NCI-H2107 (cell line): ENCODE data around the gene SRSF12.
"Not testable (repeated sequence)": the region's sequence is repeated elsewhere in the genome, so short reads cannot be mapped to it uniquely, and the experiment has no call there.

Experiments
- DNase-seq: peaks from one replicate; lab custom pipeline; 2025; lab: John Stamatoyannopoulos, UW

Gene SRSF12

DNA sequence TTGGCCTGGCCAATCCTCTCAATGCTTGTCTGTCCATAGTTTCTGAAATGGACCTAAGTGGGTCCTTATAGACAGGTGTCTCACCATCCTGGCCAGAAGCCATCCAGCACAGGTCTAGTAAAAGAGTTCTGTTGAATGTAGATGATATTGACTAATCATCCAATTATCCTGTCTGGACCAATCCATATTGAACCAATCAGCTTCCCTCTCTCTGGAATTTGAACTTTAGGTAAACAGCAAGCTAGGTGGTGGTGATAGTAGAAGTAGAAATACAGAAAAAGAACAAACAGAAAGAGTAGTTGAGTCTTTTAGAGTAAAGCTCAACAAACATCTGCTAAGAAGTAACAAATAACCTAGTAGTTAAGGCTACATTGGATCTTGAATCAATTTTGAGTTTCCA, 46.8 kb downstream of the SRSF12 start:
- no peak for DNase-seq

DNA sequence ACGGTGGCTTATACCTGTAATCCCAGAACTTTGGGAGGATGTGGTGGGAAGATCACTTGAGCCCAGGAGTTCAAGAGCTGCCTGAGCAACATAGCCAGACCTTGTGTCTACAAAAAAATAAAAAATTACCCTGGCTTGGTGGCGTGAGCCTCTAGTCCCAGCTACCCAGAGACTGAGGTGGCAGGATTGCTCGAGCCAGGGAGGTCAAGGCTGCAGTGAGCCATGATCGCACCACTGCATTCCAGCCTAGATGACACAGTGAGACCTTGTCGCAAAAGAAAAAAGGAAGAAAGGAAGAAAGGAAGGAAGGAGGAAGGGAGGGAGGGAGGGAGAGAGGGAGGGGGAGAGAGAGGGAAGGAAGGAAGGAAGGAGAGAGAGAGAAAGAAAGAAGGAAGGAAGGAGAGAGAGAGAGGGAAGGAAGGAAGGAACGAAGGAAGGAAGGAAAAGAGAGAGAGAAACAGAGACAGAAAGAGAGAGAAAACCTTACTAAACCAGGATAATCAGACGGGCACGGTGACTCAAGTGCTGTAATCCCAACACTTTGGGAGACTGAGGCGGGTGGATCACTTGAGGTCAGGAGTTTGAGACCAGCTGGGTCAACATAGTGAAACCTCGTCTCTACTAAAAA, 48.2 kb downstream of the SRSF12 start:
- no peak for DNase-seq

DNA sequence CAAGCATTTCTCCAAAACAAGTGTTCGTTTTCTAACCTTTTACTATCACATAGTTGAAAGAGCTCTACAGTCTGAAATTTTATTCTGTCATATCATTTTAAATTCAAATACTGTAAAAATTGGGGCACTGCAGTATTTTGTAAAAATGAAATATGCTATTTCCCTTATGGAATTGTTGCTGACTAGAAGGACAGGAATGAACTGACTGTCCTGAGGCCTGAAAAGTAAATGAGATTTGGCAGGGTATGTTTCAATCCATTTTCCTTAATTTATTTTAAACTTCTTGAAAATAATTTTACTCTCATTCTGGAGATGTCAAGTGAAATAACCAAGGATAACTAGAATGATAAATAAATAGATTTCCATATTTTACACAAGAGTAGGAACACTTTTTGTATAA, 49.2 kb downstream of the SRSF12 start:
- DNase-seq = no peak

DNA sequence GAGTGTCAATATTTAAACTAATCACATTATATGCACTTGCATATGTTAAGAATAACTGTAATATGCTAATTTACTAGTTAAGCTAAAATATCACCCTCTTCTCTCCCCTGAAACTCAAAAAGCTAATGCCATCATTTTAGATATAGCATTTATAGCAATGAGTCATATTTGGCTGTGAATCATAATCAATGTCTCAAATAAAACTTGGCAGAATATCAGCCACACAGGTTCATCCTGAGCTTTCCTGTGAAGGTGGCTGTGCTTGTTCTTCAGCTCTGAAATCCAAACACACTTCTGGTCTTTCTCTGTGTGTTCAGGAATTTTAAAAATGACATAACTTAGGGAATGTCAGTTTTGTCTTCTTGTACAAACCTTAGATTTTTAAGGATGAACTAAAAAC, 50.1 kb downstream of the SRSF12 start:
- DNase-seq = no peak

GRCh38 chr6:89066940-89067646, 50.8 kb downstream of the SRSF12 start:
- no peak for DNase-seq

GRCh38 chr6:89066121-89066520, 51.8 kb downstream of the SRSF12 start:
- DNase-seq = not testable (repeated sequence)

DNA sequence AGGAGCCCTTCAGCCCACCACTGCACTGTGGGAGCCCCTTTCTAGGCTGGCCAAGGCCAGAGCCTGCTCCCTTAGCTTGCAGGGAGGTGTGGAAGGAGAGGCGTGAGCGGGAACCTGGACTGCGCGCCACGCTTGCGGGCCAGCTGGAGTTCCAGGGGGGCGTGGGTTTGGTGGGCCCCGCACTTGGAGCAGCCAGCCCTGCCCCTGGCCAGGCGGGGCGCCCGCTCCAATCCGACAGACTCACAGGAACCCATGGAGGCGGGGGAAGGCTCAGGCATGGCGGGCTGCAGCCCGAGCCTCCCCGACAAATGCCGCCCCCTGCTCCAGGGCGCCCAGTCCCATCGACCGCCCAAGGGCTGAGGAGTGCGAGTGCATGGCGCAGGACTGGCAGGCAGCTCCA, 52.9 kb downstream of the SRSF12 start:
- not testable (repeated sequence) for DNase-seq

- no peak for DNase-seq
Observed at GRCh38 chr6:89063881-89064280, 54.0 kb downstream of the SRSF12 start.

GRCh38 chr6:89059227-89059626, 58.6 kb downstream of the SRSF12 start:
- DNase-seq = no peak

DNA sequence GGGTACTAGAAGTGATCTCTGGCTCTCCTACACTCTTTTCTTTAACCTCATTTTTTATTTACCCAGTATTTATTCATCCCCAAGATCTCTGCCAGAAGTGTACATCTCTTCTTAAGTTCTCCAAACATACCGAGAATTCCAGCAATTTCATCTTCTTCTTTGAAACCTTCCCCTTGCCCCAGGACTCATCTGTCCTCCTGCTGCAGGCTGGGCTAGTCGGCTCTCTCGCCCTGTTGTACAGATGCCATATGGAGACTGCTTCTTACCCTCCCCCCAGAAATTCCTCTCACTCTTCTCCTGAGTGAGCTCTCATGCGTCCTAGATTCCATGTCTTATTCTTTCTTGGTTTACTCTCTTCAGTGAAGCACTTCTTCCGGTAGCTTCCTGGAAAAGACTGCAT, 59.2 kb downstream of the SRSF12 start:
- no peak for DNase-seq

DNA sequence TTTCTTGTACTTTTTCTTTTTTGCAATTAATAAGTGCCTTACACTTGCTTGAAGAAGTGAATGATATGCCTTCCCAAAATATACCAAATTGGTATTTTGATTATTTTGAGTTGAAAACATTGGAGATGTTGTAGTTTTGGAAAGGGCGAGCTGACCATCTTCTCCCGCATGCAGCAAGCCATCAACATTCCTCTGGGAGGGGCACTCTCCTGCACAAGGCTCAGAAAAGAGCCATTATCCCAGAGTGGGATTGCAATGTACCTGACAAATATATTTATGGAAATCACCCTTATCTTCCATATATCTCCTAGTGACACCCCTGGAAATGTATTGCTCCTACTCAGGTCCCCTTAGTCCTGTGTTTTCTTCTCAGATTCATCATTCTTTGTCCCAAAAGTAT, 60.1 kb downstream of the SRSF12 start:
- DNase-seq = no peak

DNA sequence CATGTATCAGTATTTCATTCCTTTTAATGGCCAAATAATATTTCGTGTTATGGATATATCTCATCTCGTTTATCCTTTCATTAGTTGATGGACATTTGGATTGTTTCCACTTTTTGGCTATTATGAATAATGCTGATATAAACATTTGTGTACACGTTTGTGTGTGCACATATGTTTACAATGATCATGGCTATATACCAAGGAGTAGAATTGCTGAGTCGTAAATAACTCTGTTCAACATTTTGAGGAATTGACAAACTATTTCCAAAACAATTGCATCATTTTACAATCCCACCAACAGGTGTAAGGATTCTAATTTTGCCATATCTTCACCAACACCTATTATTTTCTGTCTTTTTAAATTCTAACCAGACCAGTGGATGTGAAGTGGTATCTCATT, 63.7 kb downstream of the SRSF12 start:
- no peak for DNase-seq

- DNase-seq = no peak
Observed at GRCh38 chr6:89051676-89052075, 66.2 kb downstream of the SRSF12 start.

GRCh38 chr6:89050697-89051096, 67.2 kb downstream of the SRSF12 start:
- DNase-seq = no peak

GRCh38 chr6:89050155-89050554, 67.7 kb downstream of the SRSF12 start:
- DNase-seq = no peak

GRCh38 chr6:89048985-89049384, 68.9 kb downstream of the SRSF12 start:
- no peak for DNase-seq

DNA sequence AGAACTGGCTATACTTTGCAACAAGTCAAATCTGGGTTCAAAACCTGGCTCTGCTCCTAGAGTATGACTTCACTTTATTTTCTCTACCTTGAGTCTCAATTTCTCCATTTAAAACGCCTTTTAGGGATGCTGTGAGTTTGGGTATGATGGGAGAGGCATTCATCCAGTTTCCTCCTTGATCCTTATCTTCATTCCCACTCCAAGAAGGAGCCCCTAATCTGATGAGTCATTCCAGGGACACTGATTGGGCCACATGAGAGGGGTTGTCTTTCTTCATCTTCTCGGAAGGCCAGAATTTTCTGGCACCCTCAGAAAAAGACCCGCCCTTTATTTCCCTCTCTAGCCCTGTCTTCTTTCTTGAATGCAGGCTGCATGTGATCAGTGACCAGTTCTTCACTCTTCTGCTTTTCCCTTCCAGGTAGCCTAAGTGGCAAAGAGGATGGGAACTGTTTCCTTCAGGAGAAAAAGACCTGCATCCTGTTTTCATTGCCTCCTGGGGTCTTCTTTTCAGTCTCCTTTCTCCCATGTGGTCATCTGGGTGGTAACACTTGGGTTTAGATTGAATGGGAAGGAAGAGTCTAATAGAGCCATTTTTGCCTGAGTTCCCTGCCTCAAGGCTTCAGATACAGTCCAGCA, 69.5 kb downstream of the SRSF12 start:
- no peak for DNase-seq

DNA sequence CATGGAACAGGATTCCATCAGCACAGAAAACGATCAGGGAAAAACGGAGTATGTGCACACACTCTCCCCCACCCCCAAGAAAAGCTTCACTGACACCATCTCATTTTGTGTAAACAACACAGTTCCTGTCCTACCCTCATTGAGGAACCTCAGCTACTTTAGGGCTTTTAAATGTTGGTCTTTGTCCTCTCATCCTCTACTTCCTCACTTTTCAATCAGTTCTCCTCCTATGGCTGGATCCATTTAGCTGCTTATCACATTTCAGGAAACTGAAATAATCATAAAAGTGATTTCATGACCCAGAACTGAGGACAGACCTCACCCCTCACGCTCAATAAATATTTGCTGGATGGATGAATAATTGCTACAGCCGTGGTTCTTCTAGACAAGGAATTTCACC, 70.4 kb downstream of the SRSF12 start:
- DNase-seq = no peak
